ENCODE measurements around the gene C1QL4. TPM values are rescaled to one million over a fixed set of nuclear protein-coding genes. Genes with fewer than 3 reads are reported as not detected.

C1QL4 gene
- total RNA-seq, 1 experiment from 2014 or later: 0.41 TPM

DNA sequence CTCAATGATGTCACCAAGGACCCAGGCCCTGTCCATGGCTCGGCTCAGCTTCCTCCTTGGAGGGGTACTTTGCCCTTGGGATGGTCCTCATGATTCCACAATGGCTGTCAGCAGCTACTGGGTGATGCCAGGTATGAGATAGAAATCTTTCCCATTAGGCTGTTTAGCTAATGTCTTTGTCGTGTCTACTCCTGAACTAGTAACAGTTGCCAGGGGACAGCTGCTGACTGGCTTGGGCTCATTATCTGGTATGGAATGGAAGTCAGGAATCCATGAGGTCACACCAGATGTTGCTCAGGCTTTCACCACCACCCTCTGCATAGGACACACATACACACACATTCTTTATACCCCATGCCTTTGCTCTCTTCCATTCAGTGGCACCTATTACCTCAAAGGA is 32.8 kb downstream of the C1QL4 start:
- intact Hi-C loops (cut with micrococcal nuclease; ENCODE audit: unreplicated experiment): no loop called here
- H3K4me3 ChIP-seq (ENCODE audit: low read depth, low read length, poor library complexity, severe bottlenecking): no peak overlapping the region
- ChIA-PET CTCF (no interaction called here), POLR2A (ENCODE audit: low non-redundant PET) (no interaction called here)
- TF ChIP-seq EZH2 (IDR thresholded peaks at IDR 0.05; ENCODE audit: borderline replicate concordance, low read depth, low read length, poor library complexity, severe bottlenecking): no peak
- TF ChIP-seq, protein P1, sequence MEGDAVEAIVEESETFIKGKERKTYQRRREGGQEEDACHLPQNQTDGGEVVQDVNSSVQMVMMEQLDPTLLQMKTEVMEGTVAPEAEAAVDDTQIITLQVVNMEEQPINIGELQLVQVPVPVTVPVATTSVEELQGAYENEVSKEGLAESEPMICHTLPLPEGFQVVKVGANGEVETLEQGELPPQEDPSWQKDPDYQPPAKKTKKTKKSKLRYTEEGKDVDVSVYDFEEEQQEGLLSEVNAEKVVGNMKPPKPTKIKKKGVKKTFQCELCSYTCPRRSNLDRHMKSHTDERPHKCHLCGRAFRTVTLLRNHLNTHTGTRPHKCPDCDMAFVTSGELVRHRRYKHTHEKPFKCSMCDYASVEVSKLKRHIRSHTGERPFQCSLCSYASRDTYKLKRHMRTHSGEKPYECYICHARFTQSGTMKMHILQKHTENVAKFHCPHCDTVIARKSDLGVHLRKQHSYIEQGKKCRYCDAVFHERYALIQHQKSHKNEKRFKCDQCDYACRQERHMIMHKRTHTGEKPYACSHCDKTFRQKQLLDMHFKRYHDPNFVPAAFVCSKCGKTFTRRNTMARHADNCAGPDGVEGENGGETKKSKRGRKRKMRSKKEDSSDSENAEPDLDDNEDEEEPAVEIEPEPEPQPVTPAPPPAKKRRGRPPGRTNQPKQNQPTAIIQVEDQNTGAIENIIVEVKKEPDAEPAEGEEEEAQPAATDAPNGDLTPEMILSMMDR (conservative IDR thresholded peaks at IDR 0.05; ENCODE audit: low read depth, low read length): no peak
- no peaks in the 10 kb centered on the region for H3K36me3 ChIP-seq (ENCODE audit: insufficient read depth, low read length, poor library complexity, severe bottlenecking)
- no peaks in the 10 kb centered on the region for H3K27me3 ChIP-seq (replicated peaks; ENCODE audit: insufficient read depth, low read depth, low read length, poor library complexity)
- no peaks in the 10 kb centered on the region for H3K4me1 ChIP-seq (ENCODE audit: insufficient read depth, low read length, poor library complexity, severe bottlenecking)
- no peak overlapping the region for H3K27ac ChIP-seq (ENCODE audit: low read depth, low read length, poor library complexity, severe bottlenecking)
- no peak for DNase-seq (ENCODE audit: low spot score)
- no peaks in the 10 kb centered on the region for H3K9me3 ChIP-seq (ENCODE audit: low read depth, low read length, poor library complexity, severe bottlenecking)
- BruUV-seq (replicated peaks): no TSS peak

DNA sequence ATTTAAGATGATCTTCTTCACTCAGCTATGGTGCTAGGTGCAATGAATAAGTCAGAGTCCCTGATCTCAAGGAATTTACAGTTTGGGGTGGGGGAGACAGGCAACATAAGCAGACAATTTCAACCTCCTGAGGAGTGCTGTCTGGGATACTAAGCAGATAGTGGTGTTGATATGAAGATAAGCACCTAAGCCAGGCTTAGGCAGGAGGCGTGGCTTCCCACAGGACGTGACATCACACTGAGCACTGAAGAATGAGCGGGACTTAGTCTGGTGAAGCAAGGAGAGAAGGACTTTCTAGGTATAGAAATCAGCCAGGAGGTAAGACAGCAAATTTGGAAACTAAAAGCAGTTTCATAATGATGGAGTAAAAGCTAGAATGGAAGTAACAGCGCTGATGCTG is 35.2 kb downstream of the C1QL4 start:
- TF ChIP-seq, protein P1 (conservative IDR thresholded peaks at IDR 0.05; ENCODE audit: low read depth, low read length): no peak
- no peak for TF ChIP-seq EZH2 (IDR thresholded peaks at IDR 0.05; ENCODE audit: borderline replicate concordance, low read depth, low read length, poor library complexity, severe bottlenecking)
- DNase-seq (ENCODE audit: low spot score): no peak
- Histone ChIP-seq H3K36me3 (ENCODE audit: insufficient read depth, low read length, poor library complexity, severe bottlenecking) (no peaks in the 10 kb centered on the region), H3K27ac (ENCODE audit: low read depth, low read length, poor library complexity, severe bottlenecking) (no peak overlapping the region), H3K9me3 (ENCODE audit: low read depth, low read length, poor library complexity, severe bottlenecking) (no peaks in the 10 kb centered on the region), H3K27me3 (replicated peaks; ENCODE audit: insufficient read depth, low read depth, low read length, poor library complexity) (no peaks in the 10 kb centered on the region), H3K4me3 (ENCODE audit: low read depth, low read length, poor library complexity, severe bottlenecking) (no peak overlapping the region), H3K4me1 (ENCODE audit: insufficient read depth, low read length, poor library complexity, severe bottlenecking) (no peaks in the 10 kb centered on the region)
- BruUV-seq (replicated peaks): no TSS peak
- ChIA-PET CTCF (no interaction called here), POLR2A (ENCODE audit: low non-redundant PET) (no interaction called here)
- intact Hi-C loops (cut with micrococcal nuclease; ENCODE audit: unreplicated experiment): no loop called here

DNA sequence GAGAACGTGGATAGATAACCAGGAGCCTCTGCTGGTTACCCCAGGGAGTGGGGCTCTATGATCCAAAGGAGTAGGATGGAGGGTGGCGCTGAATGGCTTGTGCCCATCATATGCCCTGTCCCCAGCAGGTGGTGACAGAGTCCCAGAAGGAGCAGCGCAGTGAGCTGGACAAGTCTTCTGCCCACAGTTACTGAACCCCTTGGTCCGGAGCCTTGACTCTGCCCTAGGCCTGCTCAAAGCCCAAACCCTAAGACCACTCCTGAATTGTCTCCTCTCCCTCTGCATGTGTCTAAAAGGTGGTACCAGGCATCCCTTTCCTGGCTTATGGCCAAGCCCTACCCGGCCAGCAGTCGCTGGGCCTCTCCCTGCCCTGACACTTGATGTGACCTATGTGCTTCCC is 38.8 kb downstream of the C1QL4 start:
- no peak overlapping the region for H3K27ac ChIP-seq (ENCODE audit: low read depth, low read length, poor library complexity, severe bottlenecking)
- H3K27me3 ChIP-seq (replicated peaks; ENCODE audit: insufficient read depth, low read depth, low read length, poor library complexity): no peaks in the 10 kb centered on the region
- peaks cover 12% of the 10 kb centered on the region for H3K4me1 ChIP-seq (ENCODE audit: insufficient read depth, low read length, poor library complexity, severe bottlenecking)
- no peaks in the 10 kb centered on the region for H3K36me3 ChIP-seq (ENCODE audit: insufficient read depth, low read length, poor library complexity, severe bottlenecking)
- DNase-seq (ENCODE audit: low spot score): no peak
- H3K9me3 ChIP-seq (ENCODE audit: low read depth, low read length, poor library complexity, severe bottlenecking): no peaks in the 10 kb centered on the region
- H3K4me3 ChIP-seq (ENCODE audit: low read depth, low read length, poor library complexity, severe bottlenecking): no peak overlapping the region
- intact Hi-C loops (cut with micrococcal nuclease; ENCODE audit: unreplicated experiment): no loop called here
- CTCF ChIA-PET: no interaction called here
- no TSS peak for BruUV-seq (replicated peaks)
- POLR2A ChIA-PET (ENCODE audit: low non-redundant PET): no interaction called here
- TF ChIP-seq, protein P1 (conservative IDR thresholded peaks at IDR 0.05; ENCODE audit: low read depth, low read length): no peak
- TF ChIP-seq EZH2 (IDR thresholded peaks at IDR 0.05; ENCODE audit: borderline replicate concordance, low read depth, low read length, poor library complexity, severe bottlenecking): no peak

Data from A673 (cell line).